ENCODE data around the gene LRG1.

DNA sequence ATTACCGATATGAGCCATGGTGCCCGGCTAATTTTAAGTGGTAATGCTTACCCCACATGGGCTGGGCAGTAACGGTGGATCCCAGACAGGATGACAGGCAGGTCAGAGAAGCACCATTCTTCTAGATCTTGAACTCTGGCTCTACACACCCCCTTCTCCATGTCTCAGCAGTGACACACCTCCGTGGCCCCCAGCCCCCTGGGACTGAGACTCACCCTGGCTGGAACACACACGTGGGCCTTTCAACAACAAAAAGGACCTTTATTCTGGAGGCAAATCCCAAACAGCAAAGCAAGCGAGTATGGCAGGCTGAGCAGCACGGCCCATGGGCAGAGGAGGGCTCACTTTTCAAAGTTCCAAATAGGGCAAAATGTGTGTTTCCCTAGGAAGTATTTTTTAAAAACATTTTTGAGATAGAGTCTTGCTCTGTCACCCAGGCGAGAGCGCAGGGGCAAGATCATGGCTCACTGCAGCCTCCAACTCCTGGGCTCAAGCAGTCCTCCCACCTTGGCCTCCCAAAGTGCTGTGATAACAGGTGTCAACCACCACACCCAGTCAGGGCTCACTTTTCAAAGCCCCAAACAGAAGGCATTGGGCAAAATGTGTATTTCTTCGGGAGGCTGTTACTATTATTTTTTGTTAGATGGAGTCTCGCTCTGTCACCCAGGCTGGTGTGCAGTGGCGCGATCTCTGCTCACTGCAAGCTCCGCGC lies 17.4 kb downstream of the LRG1 start:
- TF ChIP-seq CTCF (IDR thresholded peaks at IDR 0.05) (no peak), POLR2A (IDR thresholded peaks at IDR 0.05; ENCODE audit: low read depth) (no peak), EP300 (IDR thresholded peaks at IDR 0.05) (no peak), POLR2AphosphoS5 (IDR thresholded peaks at IDR 0.05) (no peak)
